GM15510 (cell line): Measurements from ENCODE around the gene SPTB.

ENCODE experiments used
- POLR2A ChIP-seq: IDR thresholded peaks from 3 replicates; pipeline ENCODE4 v1.6.1; 2011; ENCODE audit warnings: borderline replicate concordance; ENCODE audit not compliant: insufficient read length; ENCODE audit errors: extremely low read depth

Gene SPTB

GRCh38 chr14:64708148-64709004 lies 171.3 kb downstream of the SPTB start:
- no peak for TF ChIP-seq POLR2A

DNA sequence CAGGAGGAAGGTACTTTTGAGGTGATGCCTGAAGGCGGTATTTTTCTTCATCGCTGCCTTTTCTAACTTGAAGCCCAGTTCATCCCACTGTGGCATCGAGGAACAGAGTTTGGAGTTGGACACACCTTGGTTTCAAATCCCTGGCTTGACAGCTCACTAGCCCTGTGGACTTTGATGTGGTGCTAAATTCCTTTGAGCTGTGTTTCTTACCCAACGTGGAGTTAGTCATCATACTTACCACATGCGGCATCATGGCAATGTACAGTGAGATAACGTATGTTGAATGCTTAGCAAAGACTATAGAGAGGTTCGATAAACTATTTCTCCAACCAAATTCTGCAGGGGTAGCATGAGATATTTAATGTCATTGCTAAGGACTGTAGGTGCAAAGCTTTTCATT lies 172.0 kb downstream of the SPTB start:
- TF ChIP-seq POLR2A = no peak

GRCh38 chr14:64706593-64707193 lies 173.0 kb downstream of the SPTB start:
- no peak for TF ChIP-seq POLR2A

DNA sequence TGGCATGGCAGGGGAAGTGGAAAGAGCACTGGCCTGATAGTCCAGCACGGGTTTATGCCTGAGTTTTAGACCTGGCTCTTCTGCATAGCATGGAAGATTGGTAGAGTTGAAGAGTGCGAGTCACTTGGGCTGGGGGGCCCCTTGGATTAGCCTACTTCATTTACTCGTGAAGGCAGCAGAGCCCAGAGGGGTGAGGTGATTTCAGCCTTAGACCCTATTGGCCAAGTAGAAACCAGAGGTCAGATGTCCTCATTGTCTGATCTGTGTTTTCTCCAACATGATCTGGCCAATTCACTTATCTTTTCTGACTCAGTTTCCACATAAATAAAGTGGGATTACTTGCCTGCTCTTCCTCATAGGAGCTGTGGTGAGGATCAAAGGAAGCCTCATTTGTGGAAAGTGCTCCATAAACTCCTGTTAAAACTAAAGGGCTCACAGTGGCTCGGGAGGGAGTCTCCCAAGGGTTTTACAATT lies 173.6 kb downstream of the SPTB start:
- no peak for TF ChIP-seq POLR2A

- TF ChIP-seq POLR2A = no peak
Observed at GRCh38 chr14:64705381-64706118, 174.2 kb downstream of the SPTB start.

DNA sequence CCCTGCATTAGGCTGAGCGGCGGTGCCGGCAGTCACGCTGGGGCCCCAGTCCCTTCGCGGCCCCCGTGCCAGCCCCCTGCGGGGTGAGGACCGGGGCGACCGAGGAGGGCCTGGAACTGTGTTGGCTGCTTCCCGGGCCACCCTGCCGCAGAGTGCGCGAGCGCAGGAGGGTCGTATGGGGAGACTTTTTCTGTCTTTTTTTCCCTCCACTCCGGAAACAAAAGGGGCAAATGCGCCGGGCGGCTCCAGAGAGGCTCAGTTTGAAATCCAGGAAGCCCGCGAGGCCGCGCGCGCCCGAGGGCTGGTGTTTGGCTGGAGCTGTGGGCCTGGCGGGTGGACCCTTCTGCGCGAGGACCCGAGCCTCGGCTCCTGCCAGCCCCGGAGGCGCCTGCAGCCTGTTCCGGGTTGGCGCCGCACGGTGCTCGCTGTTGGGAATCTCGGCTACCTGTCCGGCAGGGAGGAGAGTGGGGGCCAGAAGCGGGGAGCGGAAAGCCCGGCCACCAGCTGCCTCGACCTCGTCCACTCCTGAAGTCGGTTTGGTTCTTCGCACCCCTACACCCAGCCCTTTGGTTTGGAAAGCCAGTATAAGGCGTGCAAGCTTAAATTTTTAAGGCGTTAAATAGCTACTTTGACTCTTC lies 174.8 kb downstream of the SPTB start:
- TF ChIP-seq POLR2A = no peak

DNA sequence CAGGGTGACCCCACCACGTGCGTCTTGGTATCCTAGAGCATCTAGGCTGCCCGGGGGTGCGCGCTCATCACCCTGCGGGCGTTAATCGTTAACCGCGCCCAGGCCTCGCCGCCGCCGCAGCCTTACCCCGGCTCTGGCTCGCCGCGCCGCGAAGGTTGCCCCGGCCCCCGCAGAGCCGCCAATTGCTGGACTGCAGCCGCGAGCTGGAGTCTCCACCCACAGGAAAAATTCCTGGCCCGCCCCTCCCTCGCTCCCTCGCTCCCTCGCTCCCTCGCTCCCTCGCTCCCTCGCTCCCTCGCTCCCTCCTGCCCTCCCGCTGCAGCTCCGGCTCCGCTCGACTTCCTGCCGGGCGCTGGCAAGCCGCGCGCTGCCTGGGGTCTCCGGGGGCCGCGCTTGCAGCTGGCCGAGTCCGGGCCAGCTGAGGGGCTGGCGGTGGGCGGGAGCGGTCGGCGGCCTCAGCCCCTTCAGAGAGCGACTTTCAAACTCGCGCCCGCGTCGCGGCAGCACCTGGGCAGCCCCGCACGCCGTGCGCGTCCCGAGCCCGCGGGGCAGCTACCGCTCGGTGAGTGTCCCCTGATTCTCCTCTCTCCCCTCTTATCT lies 175.5 kb downstream of the SPTB start, which contains the start of gene PLEKHG3:
Gene PLEKHG3 (plus strand): TSS at position 282 of the 600 bp plus-strand sequence. CDS start 23,208 bp downstream, outside the sequence.
- TF ChIP-seq POLR2A = no peak

GRCh38 chr14:64703395-64704142 lies 176.1 kb downstream of the SPTB start:
- no peak for TF ChIP-seq POLR2A

GRCh38 chr14:64702493-64703394 lies 177.0 kb downstream of the SPTB start:
- no peak for TF ChIP-seq POLR2A

DNA sequence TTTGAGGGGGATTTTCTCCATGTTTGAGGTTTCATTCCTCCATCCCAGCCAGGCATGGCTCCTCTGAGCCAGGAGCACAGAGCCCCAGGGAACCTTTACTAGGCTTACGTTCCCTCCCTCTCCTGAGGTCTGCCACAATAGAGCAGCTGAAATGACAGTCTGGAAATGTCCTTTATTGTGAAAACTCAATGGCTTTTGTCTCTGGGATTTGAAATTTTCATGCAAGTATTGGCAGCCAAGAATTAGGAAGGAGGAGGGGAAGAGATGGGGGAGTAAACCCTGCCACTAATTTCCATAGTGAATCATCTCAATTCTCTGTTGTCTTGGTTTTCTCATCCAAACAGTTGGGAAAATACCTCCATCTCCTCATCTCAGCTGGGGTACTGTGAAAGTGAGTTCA lies 178.0 kb downstream of the SPTB start:
- TF ChIP-seq POLR2A = no peak

DNA sequence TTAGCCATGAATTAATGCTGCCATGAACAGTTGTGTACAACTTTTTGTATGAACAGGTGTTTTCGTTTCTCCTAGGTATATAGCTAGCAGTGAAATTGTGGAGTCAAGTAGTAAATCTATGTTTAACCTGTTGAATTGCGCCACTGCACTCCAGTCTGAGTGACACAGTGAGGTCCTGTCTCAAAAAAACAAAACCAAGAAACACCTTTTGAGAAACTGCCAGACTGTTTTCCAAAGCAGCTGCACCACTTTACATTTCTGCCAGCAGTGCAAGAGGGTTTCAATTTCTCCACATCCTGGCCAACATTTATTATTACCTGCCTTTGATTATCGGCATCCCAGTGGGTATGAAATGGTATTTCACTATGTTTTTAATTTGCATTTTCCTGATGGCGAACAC lies 178.8 kb downstream of the SPTB start:
- TF ChIP-seq POLR2A = no peak

DNA sequence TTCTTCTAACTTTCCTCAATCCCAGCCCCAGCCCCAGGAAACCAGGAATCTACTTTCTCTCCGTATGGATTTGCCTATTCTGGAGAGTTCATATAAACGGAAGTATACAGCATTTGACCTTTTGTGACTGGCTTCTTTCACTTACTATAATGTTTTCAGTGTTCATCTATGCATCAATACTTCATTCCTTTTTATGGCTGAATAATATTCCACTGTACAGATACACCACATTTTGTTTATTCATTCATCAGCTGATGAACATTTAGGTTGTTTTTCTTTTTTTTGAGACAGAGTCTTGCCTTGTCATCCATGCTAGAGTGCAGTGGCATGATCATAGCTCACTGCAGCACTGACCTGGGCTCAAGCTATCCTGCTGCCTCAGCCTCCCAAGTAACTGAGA lies 179.4 kb downstream of the SPTB start:
- no peak for TF ChIP-seq POLR2A

DNA sequence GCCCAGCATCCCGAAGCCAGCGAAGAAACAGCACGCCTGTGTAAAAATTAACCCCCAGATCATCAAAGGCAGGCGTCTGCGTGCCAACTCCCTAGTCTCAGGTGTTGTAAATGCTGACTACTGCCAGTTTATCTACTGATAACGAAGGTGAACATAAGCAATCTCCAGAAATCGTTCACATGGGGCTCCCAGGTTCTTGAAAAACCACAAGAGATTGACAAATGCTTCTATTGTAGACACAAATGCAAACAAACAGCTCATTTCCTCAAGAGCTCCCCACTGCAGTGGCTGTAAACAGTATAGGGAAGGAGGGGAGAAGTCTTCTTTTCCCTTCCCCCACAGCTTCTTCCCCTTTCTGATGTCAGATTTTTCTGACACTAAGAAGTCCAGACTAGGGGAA lies 180.8 kb downstream of the SPTB start:
- TF ChIP-seq POLR2A = no peak
